Stimulated activated CD4-positive, alpha-beta T cell treated with anti-CD3 and anti-CD28 coated beads, Interleukin-12 subunit alpha, Interleukin-12 subunit beta, amount 100 ng/mL, for 24 hours (primary cell): ENCODE results near the gene MPZL1.
"Not testable (repeated sequence)": the region's sequence is repeated elsewhere in the genome, so short reads cannot be mapped to it uniquely, and the experiment has no call there.

Source experiments
- DNase-seq, 2 experiments: peaks; one replicate each; pipeline ENCODE4 v3.0.0-alpha.2; 2020; ENCODE audit warnings: low read depth in 2 of 2

MPZL1 gene

DNA sequence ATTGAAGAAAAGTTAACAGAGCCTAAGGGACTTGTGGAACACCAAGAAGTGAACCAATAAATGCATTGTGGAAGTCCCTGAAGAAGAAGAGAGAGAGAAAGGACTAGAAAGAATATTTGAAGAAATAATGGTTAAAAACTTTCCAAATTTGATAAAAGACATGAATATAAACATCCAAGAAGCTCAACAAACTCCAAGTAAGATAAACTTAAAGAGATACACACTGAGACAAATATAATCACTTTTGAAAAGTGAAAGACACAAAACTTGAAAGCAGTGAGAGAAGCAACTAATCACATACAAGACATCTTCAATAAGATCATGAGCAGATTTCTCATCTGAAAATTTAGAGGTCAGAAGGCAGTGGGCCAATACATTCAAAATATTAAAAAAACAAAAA lies 91.2 kb downstream of the MPZL1 start:
- DNase-seq = no peak

DNA sequence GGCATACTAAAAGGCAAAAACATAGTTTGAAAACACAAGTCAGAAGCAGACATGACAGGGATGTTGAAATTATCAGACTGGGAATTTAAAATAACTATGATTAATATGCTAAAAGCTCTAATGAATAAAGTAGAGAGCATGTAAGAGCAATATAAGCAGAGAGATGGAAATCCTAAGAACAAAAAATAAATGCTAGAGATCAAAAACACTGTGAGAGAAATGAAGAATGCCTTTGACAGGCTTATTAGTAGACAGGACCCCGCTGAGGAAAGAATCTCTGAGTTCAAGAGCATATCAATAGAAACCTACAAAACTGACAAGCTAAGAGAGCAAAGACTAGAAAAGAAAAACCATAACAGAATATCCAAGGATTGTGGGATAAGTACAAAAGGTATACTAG lies 93.9 kb downstream of the MPZL1 start:
- no peak for DNase-seq

DNA sequence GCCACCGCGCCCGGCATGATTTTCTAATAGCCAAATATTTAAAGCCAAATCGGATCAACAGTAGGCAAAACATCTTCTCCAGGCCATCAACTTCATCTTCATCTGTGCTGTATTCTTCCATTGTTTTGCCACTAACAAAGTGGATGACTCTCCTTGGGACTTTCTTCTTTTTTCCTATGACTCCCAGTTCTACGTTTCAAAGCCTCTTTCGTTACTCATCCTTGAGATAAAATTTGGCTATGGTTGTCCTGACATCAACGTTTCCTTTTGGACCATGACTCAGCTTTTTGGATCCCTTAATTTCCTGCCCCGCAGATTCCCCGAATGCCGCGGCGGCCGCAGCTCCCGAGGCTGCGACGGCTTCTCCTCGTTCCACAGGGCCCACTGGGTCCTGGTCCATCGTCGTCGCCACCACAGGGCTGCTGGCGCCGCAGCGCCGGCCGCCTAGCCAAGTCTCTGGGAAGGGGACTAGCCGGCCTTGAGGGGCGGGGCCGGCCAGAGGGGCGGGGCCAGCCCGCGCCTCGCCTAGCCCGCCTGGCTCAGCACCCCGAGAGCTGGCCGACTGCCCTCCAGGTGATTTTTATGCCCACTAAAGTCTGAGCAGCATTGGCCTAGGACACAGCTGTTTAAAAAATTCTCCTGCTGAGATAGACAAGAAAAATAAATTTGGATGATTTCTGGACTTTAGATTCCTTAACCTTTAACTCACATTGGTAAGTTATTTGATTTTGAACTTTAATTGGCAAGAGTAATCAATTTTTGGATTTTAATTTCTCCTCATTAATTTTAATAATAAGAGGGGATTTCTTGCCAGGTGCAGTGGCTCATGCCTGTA lies 98.3 kb downstream of the MPZL1 start:
- peak in 1 of 2 experiments; percentile 12 for DNase-seq

DNA sequence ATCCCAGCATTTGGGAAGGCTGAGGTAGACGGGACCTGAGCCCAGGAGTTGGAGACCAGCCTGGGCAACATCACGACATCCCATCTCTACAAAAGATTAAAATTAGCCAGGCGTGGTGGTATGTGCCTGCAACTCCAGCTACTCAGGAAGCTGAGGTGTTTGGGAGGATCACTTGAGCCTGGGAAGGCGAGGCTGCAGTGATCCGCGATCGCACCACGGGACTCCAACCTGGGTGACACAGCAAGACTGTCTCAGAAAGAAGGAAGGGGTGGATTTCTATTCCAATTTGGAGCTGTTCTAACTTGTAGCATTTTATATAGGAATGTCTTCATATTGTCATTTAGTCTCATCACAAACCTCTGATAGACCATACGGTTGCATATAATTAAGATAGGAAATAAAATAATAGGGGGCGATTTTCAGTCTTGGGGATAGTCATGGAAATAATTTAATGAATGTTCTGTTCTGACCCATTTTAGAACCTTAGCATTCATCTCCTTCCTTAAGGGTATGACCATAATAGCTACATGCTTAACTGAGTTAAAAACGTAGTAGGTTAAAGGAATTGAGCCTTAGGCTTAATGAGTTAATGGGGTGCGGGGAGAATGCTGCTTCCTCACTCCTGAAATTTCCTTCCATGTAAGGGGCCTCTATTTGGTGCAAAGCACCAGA lies 99.0 kb downstream of the MPZL1 start:
- no peak for DNase-seq

DNA sequence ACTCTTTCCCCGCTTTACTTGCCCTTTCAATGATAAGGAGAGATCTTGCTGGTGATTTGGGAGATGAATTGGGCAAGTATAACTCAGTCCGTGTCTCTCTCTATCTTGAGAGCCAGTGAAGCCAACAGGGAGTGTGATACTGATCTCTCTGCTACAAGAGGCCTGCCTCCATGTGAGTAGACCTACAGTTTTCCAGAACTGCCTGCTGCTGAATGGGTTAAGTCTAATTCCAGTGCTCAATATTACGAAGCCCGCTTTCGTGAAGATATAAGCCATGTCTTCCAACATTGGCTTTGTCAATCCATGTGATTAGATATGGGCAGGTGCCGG lies 99.5 kb downstream of the MPZL1 start:
- no peak for DNase-seq

DNA sequence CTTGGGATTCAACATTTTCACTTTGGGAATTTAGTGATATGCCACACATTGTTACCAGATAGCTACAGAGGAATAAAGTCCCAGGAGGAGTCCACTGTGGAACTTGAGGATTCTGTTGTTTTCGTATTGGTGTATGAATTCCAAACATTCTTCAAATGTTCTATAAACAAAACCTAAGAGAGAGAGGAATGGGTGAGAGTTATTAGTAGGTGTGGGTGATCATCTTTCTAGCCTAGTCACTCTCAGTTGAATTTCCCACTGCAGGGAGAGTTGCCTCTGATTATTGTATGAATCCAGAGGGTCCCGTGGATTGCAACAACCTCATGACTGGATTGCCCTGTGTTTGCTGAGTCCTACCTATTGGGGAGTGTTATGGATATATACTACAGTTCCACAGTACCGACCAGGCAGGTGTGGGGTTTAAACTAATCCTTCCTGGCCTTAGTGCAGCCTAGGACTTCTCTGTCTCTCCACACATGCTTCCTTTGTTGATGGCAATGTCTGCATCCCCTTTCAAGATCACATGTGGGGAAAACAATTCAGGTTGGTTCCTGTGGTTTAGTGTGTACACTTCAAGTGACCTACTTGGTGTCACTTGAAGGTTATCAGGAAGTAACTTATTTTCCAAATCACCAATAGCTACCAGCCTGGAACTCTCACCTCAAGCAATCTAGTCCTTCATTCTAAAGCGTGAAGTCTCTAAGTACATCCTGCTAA lies 100.3 kb downstream of the MPZL1 start:
- DNase-seq = no peak

DNA sequence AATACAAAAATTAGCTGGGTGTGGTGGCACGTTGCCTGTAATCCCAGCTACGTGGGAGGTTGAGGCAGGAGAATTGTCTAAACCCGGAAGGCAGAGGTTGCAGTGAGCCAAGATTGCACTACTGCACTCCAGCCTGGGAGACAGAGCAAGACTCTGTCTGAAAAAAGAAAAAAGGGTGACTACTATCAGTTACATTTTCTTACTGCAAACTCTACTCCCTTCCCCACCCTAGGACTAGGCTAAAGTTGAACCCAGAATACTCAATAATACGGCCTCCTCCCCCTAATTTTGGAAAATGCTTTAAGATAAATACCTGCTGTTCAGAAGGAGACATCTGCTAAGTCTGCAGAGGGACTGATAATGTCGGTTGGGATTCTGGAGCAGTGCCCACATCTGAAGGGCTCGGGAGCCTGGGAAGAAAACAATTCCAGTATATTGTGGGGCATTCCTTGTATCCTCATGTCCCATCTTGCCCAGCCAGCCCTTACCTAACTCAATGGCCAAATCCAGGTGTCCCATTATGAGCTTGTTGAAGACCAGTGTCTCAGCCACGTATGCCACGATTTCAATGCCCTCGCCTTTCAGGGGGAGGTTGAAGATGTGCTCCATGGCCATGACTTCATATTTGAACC lies 102.5 kb downstream of the MPZL1 start:
- no peak for DNase-seq

DNA sequence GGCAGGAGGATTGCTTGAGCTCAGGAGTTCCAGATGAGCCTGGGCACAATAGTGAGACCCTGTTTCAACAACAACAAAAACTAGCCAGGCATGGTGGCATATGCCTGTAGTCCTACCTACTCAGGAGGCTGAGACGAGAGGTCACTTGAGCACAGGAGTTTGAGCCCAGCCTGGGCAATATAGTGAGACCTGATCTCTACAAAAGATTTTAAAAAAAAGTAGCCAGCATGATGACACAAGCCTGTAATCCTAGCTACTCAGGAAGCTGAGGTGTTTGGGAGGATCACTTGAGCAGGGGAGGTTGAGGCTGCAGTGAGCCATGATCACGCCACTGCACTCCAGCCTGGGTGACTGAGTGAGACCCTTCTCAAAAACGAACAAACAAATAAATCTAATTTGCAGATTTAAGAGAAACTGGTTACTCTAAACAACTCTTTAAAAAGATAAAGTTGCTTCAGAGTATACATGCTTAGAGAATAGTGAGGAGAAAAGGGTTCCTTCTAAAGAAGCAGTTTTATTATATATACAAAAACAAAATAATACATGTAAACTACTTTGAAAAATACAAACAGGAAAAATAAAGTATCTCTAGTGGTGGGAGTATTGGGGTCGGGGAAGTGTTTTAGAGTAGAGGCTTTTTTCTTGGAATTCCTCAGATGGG lies 103.8 kb downstream of the MPZL1 start:
- DNase-seq = no peak

DNA sequence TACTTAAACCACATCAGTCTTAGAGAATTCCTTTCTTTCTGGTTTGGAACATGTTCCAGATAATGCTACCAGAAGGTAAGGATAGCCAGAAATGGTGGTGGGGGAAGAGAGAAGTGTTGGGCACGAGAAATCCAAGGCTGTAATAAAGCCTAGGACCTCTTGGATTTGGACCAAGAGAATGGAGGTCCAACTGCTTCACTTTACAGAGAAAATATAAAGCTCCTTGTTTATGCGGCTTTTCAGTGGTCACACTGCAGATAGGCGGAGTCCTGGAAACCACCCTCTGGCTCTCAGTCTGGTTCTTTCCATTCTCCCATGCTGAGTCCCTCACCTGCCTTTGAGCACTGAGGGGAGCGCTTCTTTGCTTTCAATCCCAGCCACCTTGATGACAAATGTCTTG lies 104.3 kb downstream of the MPZL1 start:
- DNase-seq = no peak

DNA sequence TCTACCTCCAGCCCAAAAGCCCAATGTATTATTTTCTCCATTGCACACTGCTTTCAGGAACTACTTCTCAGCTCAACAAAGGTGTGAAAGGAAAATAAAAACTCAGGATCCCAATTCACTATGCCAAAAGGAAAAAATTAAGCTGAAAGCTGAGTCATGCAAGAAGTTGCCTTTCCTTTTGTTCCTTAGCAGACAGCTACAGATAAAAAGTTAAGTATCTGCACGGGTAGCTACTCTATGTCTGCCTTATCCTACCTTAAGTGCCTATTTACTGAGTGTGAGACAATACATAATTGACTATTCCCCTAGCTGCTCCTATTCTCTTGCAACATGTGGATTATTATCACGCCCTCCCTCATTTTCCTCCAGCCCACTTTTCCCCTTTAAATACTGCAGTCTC lies 108.1 kb downstream of the MPZL1 start:
- no peak for DNase-seq

DNA sequence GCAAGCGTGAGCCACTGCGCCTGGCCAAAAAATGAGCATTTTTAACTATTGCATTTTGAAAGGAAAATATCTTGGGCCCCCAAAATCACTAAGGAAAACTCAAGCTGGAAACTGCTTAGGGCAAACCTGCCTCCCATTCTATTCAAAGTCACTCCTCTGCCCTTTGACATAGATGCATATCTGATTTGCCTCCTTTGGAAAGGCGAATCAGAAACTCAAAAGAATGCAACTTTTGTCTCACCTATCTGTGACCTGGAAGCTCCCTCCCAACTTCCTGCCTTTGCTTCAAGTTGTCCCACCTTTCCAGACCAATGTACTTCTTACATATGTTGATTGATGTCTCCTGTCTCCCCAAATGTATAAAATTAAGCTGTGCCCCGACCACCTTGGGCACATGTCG lies 108.9 kb downstream of the MPZL1 start:
- DNase-seq = not testable (repeated sequence)

DNA sequence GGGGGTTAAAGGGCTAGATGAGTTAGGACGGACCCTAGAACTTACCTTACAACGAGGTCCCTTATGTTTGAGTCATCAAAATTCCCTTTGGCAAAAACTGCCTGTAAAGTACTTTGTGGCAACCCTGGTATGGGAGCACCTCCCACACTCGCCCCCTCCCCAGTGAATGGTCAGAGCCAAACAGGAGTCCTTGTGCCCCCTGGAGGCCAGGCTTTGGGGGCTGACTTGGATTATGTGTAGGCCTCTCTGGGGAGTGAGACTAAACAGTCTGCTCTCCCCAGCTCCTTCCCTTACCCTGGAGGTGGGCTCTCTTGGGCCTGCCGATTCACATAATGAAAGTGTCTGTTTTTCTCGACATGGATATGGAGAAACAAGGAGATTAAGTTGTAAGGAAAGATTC lies 110.9 kb downstream of the MPZL1 start:
- no peak for DNase-seq

DNA sequence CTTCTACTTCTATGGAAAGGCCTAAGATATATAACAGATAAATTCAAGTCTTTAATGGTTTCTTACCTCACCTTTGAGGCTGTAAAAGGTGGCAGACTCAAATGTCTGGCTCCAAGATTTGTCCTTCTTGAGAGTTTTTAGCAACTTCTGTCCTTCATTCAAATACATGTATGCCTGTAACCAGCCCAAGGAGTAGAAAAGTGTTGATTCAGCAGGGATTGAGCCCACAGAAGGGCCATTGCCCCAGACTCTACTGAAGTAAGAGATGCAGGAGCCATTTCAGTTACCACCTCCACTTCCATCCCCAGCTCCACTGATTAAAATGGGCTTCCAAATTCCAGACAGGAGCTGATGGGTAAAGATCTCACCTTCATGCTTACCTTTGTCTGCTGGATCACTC lies 112.1 kb downstream of the MPZL1 start:
- DNase-seq = no peak

DNA sequence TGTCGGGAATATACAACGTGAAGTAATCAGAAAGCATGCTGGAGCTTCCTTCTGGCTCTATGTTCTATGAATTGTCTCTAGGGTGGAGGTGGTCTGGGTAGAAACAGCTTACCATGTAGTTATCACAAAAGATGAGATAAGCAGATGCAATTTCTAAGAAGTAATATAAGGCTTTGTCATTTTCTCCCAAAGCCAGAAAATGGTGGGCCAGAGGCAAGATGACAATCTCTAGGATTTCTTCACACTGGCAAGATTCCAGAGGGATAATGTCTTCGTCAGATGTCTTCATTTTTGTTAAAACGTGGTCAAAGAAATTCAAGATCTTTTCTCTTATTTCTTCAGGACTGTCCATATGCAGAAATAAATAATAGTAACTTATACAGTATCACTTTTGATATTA lies 114.4 kb downstream of the MPZL1 start:
- no peak for DNase-seq

DNA sequence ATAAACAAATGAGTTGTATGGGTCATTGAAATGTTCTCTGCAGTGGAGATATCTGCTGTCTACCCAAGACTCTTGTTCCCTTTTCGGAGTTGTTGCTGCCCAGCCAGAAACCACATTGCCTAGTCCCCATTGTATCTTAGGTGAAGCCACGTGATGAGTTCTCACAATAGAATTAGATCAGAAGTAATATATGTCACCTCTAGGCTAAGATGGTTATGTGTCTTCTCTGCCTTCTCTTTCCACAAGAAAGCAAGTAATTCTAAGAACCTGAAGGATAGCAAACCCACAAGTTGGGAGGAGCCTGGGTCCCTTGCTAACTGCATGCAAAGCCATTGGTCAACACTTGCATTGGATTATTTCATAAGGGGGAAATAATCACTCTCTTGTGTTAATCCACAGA lies 115.5 kb downstream of the MPZL1 start:
- no peak for DNase-seq

DNA sequence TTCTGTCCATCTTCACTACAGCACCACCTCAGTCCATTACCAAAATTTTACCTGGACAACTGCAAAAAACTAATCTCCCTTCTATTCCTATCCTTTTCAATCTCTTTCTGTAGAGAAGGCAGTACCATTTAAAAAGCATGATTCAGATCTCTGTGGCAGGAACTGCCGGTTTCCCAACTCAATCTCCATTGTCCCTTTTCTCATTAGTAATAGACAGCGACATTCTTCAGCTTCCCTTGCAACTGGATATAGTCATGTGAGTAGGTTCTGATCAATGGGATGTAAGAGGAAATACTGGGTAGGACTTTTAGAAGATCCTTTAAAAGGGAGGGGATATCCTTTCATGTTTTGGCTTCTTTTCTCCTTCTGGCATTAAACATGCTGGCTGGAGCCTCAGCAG lies 117.2 kb downstream of the MPZL1 start:
- DNase-seq = no peak
